Frontal cortex (tissue), 4 donors: Measurements from ENCODE around the gene GRAP2. TPM values are rescaled to one million over a fixed set of nuclear protein-coding genes. Genes with fewer than 3 reads are reported as not detected.

Experiments
- DNase-seq, 2 donors: peaks; one replicate each; pipeline ENCODE4 v3.0.0; 2012; ENCODE audit warnings: low spot score in 2 of 2
- FAIRE-seq: peaks from 2 replicates; lab custom pipeline; 2012; peaks lifted over from hg19 to GRCh38; lab: Jason Lieb, UNC
- total RNA-seq: library from RNA; depleted of rRNA; stranded (reverse); fragments of >200 nt; gene quantifications from one replicate; pipeline ENCODE4 v1.2.3, GENCODE V29; 2014
- donor health status: control.
- donor health status: control.
- donor health status: control.

The GRAP2 gene
- total RNA-seq, 1 donor from 2014 or later = 5.3 TPM

- FAIRE-seq (no peak), DNase-seq (no peak)
Observed at GRCh38 chr22:39958949-39959639, 58.2 kb downstream of the GRAP2 start.

- DNase-seq (no peak), FAIRE-seq (no peak)
Observed at GRCh38 chr22:39959640-39960447, 59.0 kb downstream of the GRAP2 start, which contains the start of gene TMA7B. Gene TMA7B (plus strand): TSS chr22:39960397. CDS start chr22:39964375, 3,978 bp downstream.

- FAIRE-seq (no peak), DNase-seq (no peak)
Observed at GRCh38 chr22:39960791-39961746, 60.2 kb downstream of the GRAP2 start.

GRCh38 chr22:39962071-39962470 is 61.2 kb downstream of the GRAP2 start:
- no peak for FAIRE-seq
- DNase-seq = no peak

GRCh38 chr22:39965748-39966147 is 64.9 kb downstream of the GRAP2 start:
- FAIRE-seq (no peak), DNase-seq (no peak)

- FAIRE-seq (no peak), DNase-seq (no peak)
Observed at GRCh38 chr22:39966470-39966869, 65.6 kb downstream of the GRAP2 start.

- FAIRE-seq = no peak
Observed at GRCh38 chr22:39967103-39967829, 66.4 kb downstream of the GRAP2 start.

GRCh38 chr22:39967996-39968972 is 67.4 kb downstream of the GRAP2 start:
- no peak for FAIRE-seq
- DNase-seq = no peak

More at GRCh38 chr22:39967103-39967829, 66.4 kb downstream of the GRAP2 start:
- DNase-seq = no peak

GRCh38 chr22:39970742-39971141 is 69.9 kb downstream of the GRAP2 start:
- FAIRE-seq = no peak

GRCh38 chr22:39972641-39973040 is 71.8 kb downstream of the GRAP2 start:
- DNase-seq = no peak

More at GRCh38 chr22:39970742-39971141, 69.9 kb downstream of the GRAP2 start:
- no peak for DNase-seq

GRCh38 chr22:39973656-39974055 is 72.8 kb downstream of the GRAP2 start:
- FAIRE-seq = no peak
- no peak for DNase-seq

More at GRCh38 chr22:39972641-39973040, 71.8 kb downstream of the GRAP2 start:
- no peak for FAIRE-seq

- DNase-seq (no peak), FAIRE-seq (no peak)
Observed at GRCh38 chr22:39974065-39974464, 73.2 kb downstream of the GRAP2 start.

- DNase-seq = no peak
- no peak for FAIRE-seq
Observed at GRCh38 chr22:39979048-39979447, 78.2 kb downstream of the GRAP2 start.

- FAIRE-seq = no peak
- no peak for DNase-seq
Observed at GRCh38 chr22:39979458-39979857, 78.6 kb downstream of the GRAP2 start.

- no peak for DNase-seq
Observed at GRCh38 chr22:39980596-39980995, 79.7 kb downstream of the GRAP2 start.

GRCh38 chr22:39983346-39983745 is 82.5 kb downstream of the GRAP2 start:
- FAIRE-seq (no peak), DNase-seq (no peak)

More at GRCh38 chr22:39980596-39980995, 79.7 kb downstream of the GRAP2 start:
- FAIRE-seq = no peak

GRCh38 chr22:39984006-39984405 is 83.1 kb downstream of the GRAP2 start:
- FAIRE-seq (no peak), DNase-seq (no peak)

GRCh38 chr22:39984746-39985145 is 83.9 kb downstream of the GRAP2 start:
- DNase-seq (no peak), FAIRE-seq (no peak)
